Measurements from ENCODE around the gene TRIO. TPM values are rescaled to one million over a fixed set of nuclear protein-coding genes. Genes with fewer than 3 reads are reported as not detected.
A peak's percentile ranks its signal among the peaks of the same experiment; 100 is the strongest.

The TRIO gene
- total and polyA plus RNA-seq, 2 of the 8 experiments (the other 6 are each of a cell fraction or from before 2014, with no cell fraction given), result 35.1 to 69.1 TPM

DNA sequence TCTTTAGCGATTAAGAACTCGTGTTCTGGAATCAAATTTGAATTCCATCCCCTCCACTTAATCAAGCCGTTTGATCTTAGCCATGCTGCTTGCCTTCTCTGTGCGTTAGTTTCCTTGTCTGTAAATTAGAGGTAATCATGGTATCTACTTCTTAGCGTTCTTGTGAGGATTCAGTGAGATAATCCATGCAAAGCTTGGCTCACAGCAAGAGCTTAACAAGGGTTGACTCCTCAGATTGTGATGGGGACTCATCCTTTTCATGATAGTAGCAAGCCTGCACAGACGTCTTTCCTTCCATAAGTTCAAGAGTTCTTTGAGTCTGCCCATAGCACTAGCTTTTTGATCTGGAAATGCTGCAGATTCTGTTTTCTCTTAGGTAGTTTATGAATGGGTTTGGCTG is 72.8 kb downstream of the TRIO start:
- ChIA-PET POLR2A (ENCODE audit: partially characterized antibody) (no interaction called here), CTCF (ENCODE audit: partially characterized antibody) (interaction anchor here (1.2 to 1.8 kb wide), 4 partner anchors 11 to 31 kb away, joined by 3 to 7 read pairs (median 4); no protein-coding TSS in a partner anchor)
- no peak overlapping the region for H4K8ac ChIP-seq (ENCODE audit: extremely low read depth, insufficient read depth, low read length)
- FAIRE-seq (no peak), DNase-seq (ENCODE audit: low read depth in 1 of 2, low spot score in 2 of 2) (no peak)
- H2BK120ac ChIP-seq (replicated peaks; ENCODE audit: low read depth, low read length), result no peak overlapping the region
- no peak overlapping the region for H3K4ac ChIP-seq (replicated peaks; ENCODE audit: insufficient read length, low read depth, low read length)
- no peaks in the 10 kb centered on the region for H3K36me3 ChIP-seq (ENCODE audit: control insufficient read depth in 2 of 4, insufficient read depth in 4 of 4, low read length in 3 of 4)
- no peak overlapping the region for H2BK5ac ChIP-seq (ENCODE audit: low read depth, low read length)
- no peak overlapping the region for H2BK15ac ChIP-seq (ENCODE audit: low read length)
- H4K20me1 ChIP-seq (replicated peaks in 1 of 2; ENCODE audit: control insufficient read depth in 1 of 2, insufficient read depth in 2 of 2, low read length in 2 of 2), result peaks cover 17 to 19% of the 10 kb centered on the region in 2 experiments
- 79% methylated on average over 6 of the region's 6 CpGs; no CpG with 5 or more reads in 1 of the 2 experiments for WGBS, 2 experiments (ENCODE audit: extremely low coverage in 1 of 2, insufficient coverage in 1 of 2, insufficient read length in 1 of 2, insufficient replicate concordance in 2 of 2, low coverage in 1 of 2, low lambda C conversion rate in 2 of 2, missing lambda C conversion rate in 1 of 2)
- peaks cover 5 to 99% of the 10 kb centered on the region in 2 experiments for H3K79me2 ChIP-seq (ENCODE audit: control insufficient read depth in 1 of 2, insufficient read depth in 2 of 2, low read length in 2 of 2)
- H4K5ac ChIP-seq (ENCODE audit: insufficient read length, low read depth, low read length), result no peak overlapping the region
- H2BK20ac ChIP-seq (ENCODE audit: low read length), result no peak overlapping the region
- H3K79me1 ChIP-seq (ENCODE audit: low read depth, low read length), result peaks cover 3% of the 10 kb centered on the region
- H3K14ac ChIP-seq (ENCODE audit: insufficient read length), result no peak overlapping the region
- no peaks in the 10 kb centered on the region for H3K27me3 ChIP-seq (replicated peaks in 1 of 4; ENCODE audit: control insufficient read depth in 3 of 4, extremely low read depth in 1 of 4, insufficient read depth in 3 of 4, low read length in 3 of 4)
- H3K9me3 ChIP-seq (ENCODE audit: insufficient read depth in 2 of 2, low read depth in 1 of 2, low read length in 1 of 2), result no peaks in the 10 kb centered on the region
- no peak overlapping the region for H3K4me2 ChIP-seq (ENCODE audit: insufficient read depth in 1 of 2, low read depth in 2 of 2, low read length in 2 of 2)
- no peaks in the 10 kb centered on the region; the same call in 1 of the 2 replicates for H3K23me2 ChIP-seq (ENCODE audit: low read depth, low read length)
- H3K4me1 ChIP-seq (replicated peaks in 1 of 4; ENCODE audit: control insufficient read depth in 3 of 4, insufficient read depth in 4 of 4, low read length in 3 of 4), result peaks cover 2 to 26% (median 17%) of the 10 kb centered on the region in 4 experiments
- no peak overlapping the region for H3K23ac ChIP-seq (ENCODE audit: insufficient read length)
- H3K18ac ChIP-seq (ENCODE audit: extremely low read depth, low read length), result no peak overlapping the region
- no peak overlapping the region for H2BK12ac ChIP-seq (ENCODE audit: low read depth, low read length)
- H3K4me3 ChIP-seq (ENCODE audit: extremely low read depth in 1 of 4, insufficient read depth in 2 of 4, low read depth in 3 of 4, low read length in 4 of 4), result no peak overlapping the region
- H4K91ac ChIP-seq (replicated peaks; ENCODE audit: insufficient read length, low read length), result no peak overlapping the region
- H2AFZ ChIP-seq (ENCODE audit: low read length), result no peak overlapping the region
- H3K56ac ChIP-seq (replicated peaks; ENCODE audit: insufficient read length, low read depth, low read length), result no peak overlapping the region
- 0 out of 2 replicates have a peak overlapping the region, but pooled peaks have one; percentile 71 for H2AK5ac ChIP-seq (ENCODE audit: low read depth, low read length)
- H3K27ac ChIP-seq (ENCODE audit: low read depth, low read length), result no peak overlapping the region
- no peak overlapping the region for H3K9ac ChIP-seq (replicated peaks in 1 of 4; ENCODE audit: extremely low read depth in 1 of 4, low read depth in 3 of 4, low read length in 3 of 4)
- no peak for TF ChIP-seq SIN3A (conservative IDR thresholded peaks at IDR 0.05 in 1 of 2, IDR thresholded peaks at IDR 0.05 in 1 of 2; ENCODE audit: low read depth in 1 of 2, low read length in 2 of 2)
- no peak for TF ChIP-seq KDM1A (IDR thresholded peaks at IDR 0.05; ENCODE audit: borderline replicate concordance, low read length)
- TF ChIP-seq CBX8 (IDR thresholded peaks at IDR 0.05; ENCODE audit: borderline replicate concordance, low read depth, low read length), result no peak
- TF ChIP-seq RBBP5 (IDR thresholded peaks at IDR 0.05; ENCODE audit: borderline replicate concordance, low read depth, low read length), result no peak
- TF ChIP-seq GTF2F1 (IDR thresholded peaks at IDR 0.05; ENCODE audit: borderline replicate concordance, low read depth, low read length), result no peak
- no peak for TF ChIP-seq EP300 (IDR thresholded peaks at IDR 0.05; ENCODE audit: borderline replicate concordance in 1 of 2, low read depth in 2 of 2, low read length in 2 of 2)
- TF ChIP-seq SP2 (IDR thresholded peaks at IDR 0.05; ENCODE audit: low read length), result no peak
- no peak for TF ChIP-seq SP4 (IDR thresholded peaks at IDR 0.05; ENCODE audit: low read length)
- no peak for TF ChIP-seq NANOG (IDR thresholded peaks at IDR 0.05; ENCODE audit: insufficient read depth, low read depth, low read length, poor library complexity, severe bottlenecking)
- no peak for TF ChIP-seq SIRT6 (IDR thresholded peaks at IDR 0.05; ENCODE audit: low read length)
- no peak for TF ChIP-seq FOSL1 (IDR thresholded peaks at IDR 0.05; ENCODE audit: insufficient read depth, low read depth, low read length)
- TF ChIP-seq KDM5A (IDR thresholded peaks at IDR 0.05; ENCODE audit: low read length), result no peak
